NB4 (cell line): ENCODE results near the gene AUP1.

ENCODE experiments used
- CTCF ChIP-seq: IDR thresholded peaks from one replicate; pipeline ENCODE4 v1.5.1; 2012; ENCODE audit warnings: low read depth, low read length
- POLR2A ChIP-seq: IDR thresholded peaks from 2 replicates; pipeline ENCODE4 v1.6.1; 2011; ENCODE audit warnings: mild to moderate bottlenecking; ENCODE audit not compliant: insufficient read length; ENCODE audit errors: extremely low read depth
- TF ChIP-seq, protein P1 (sequence below): IDR thresholded peaks from 2 replicates; pipeline ENCODE4 v1.6.1; 2011; ENCODE audit warnings: low read depth, low read length

DNA sequence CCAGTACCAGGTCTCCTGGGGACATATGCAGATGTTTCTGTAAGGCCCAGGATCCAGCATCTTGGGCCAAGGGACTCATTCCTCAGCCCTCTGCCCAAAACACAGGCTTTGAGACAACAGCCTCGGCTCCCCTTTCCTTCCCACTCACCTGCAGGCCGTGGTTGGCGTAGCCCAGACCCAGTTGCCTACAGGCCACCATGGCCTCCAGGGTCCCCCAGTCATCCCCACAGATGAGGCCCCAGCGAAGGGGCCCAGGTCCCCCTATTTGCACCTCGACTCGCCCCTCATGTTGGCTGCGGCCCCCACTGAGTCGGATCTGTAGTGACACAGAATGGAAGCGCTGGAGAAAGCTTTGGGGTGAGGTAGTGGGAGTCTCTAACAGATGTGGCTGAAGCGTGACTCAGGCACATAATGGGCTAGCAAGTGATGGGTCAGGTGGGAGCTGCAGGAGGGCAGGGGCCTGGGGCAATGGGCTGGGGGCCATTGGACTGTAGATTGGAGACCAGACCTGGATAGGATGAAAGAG, 6.0 kb upstream of the AUP1 start:
- TF ChIP-seq CTCF = no peak
- no peak for TF ChIP-seq POLR2A
- TF ChIP-seq, protein P1, sequence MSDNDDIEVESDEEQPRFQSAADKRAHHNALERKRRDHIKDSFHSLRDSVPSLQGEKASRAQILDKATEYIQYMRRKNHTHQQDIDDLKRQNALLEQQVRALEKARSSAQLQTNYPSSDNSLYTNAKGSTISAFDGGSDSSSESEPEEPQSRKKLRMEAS = no peak
